HCT116 (cell line): ENCODE results near the gene LMNTD1. TPM values are rescaled to one million over a fixed set of nuclear protein-coding genes. Genes with fewer than 3 reads are reported as not detected.

Source experiments
- ATAC-seq: fragments of 200-7000 bp; cut with Tn5 transposase; 2 replicates; pipeline ENCODE4 v1.9.1; 2020; ENCODE audit warnings: mild to moderate bottlenecking, moderate library complexity
- BruUV-seq: library from RNA; stranded (reverse); fragments of 400-500 nt; replicated peaks from 2 replicates; lab custom pipeline; 2021; lab: Mats Ljungman, UMichigan
- CTCF ChIA-PET: fragments of 300-600 bp; sonication (Branson Sonifier 250); formaldehyde crosslinking; loops from one replicate; lab custom pipeline; 2021; ENCODE audit warnings: antibody characterized with exemption; lab: Charles Lee
- POLR2A ChIA-PET: fragments of 300-600, 350-600 bp; sonication (Branson Sonifier 250); formaldehyde crosslinking; loops from one replicate; lab custom pipeline; 2021; ENCODE audit warnings: antibody characterized with exemption; lab: Charles Lee
- RAD21 ChIA-PET, 2 experiments: fragments of 300-600 bp; sonication (Branson Sonifier 250); formaldehyde crosslinking; loops; one replicate each; lab custom pipeline; 2023; ENCODE audit warnings: low total read pairs in 2 of 2; ENCODE audit not compliant: uncharacterized antibody in 2 of 2, unreplicated experiment in 2 of 2, low non-redundant PET in 1 of 2; lab: Charles Lee
- DNase-seq: peaks from one replicate; pipeline ENCODE4 v3.0.0-alpha.2; 2010; ENCODE audit warnings: low read depth, low spot score
- H2AFZ ChIP-seq: fragments of 200-600 bp; shearing (Covaris generic), sonication (generic); 2 replicates; pipeline ENCODE4 v1.6.1; 2017; ENCODE audit warnings: low read depth, mixed run types, mixed read lengths, antibody characterized with exemption, low read length; ENCODE audit not compliant: poor library complexity, severe bottlenecking
- H3K27ac ChIP-seq: 2 replicates; pipeline ENCODE4 v1.5.1; 2012; ENCODE audit warnings: low read depth, low read length
- H3K27me3 ChIP-seq: fragments of 200-600 bp; sonication (generic); 2 replicates; pipeline ENCODE4 v1.6.1; 2016; ENCODE audit warnings: mixed run types, low read length, mixed read lengths; ENCODE audit not compliant: insufficient read depth
- H3K36me3 ChIP-seq, 2 experiments: fragments of 200-500 bp in 1 of 2; fragments of 200-600 bp in 1 of 2; sonication (Bioruptor generic) in 1 of 2; sonication (generic) in 1 of 2; 2 replicates each; pipeline versions ENCODE4 v1.5.1 to v1.6.1; 2014 to 2016; ENCODE audit warnings: low read length in 2 of 2, inconsistent platforms in 1 of 2, mixed read lengths in 1 of 2, mixed run types in 1 of 2; ENCODE audit not compliant: insufficient read depth in 2 of 2, control insufficient read depth in 1 of 2
- H3K4me1 ChIP-seq, 2 experiments: fragments of 200-600 bp in 1 of 2; sonication (generic) in 1 of 2; 2 replicates each; pipeline versions ENCODE4 v1.5.1 to v1.6.1; 2012 to 2017; ENCODE audit warnings: low read length in 2 of 2, inconsistent platforms in 1 of 2, mild to moderate bottlenecking in 1 of 2, mixed read lengths in 1 of 2, mixed run types in 1 of 2, moderate library complexity in 1 of 2; ENCODE audit not compliant: insufficient read depth in 2 of 2, control insufficient read depth in 1 of 2
- H3K4me2 ChIP-seq: fragments of 200-600 bp; sonication (generic); 2 replicates; pipeline ENCODE4 v1.6.1; 2017; ENCODE audit warnings: mixed run types, low read length, mixed read lengths
- H3K4me3 ChIP-seq, 2 experiments: fragments of 200-600 bp in 1 of 2; sonication (generic) in 1 of 2; replicated peaks in 1 of 2; 2 replicates each; pipeline ENCODE4 v1.5.1; 2011 to 2016; ENCODE audit warnings: low read length in 2 of 2, control low read depth in 1 of 2, low read depth in 1 of 2, mild to moderate bottlenecking in 1 of 2, mixed read lengths in 1 of 2, mixed run types in 1 of 2
- H3K79me2 ChIP-seq: fragments of 200-600 bp; sonication (generic); 2 replicates; pipeline ENCODE4 v1.6.1; 2017; ENCODE audit warnings: mild to moderate bottlenecking, mixed run types, low read length, moderate library complexity, mixed read lengths; ENCODE audit not compliant: insufficient read depth
- H3K9ac ChIP-seq: fragments of 200-600 bp; sonication (generic); 2 replicates; pipeline ENCODE4 v1.6.1; 2016; ENCODE audit warnings: low read length, mixed read lengths
- H3K9me2 ChIP-seq: fragments of 200-600 bp; sonication (generic), shearing (Covaris generic); 2 replicates; pipeline ENCODE4 v1.6.1; 2017; ENCODE audit warnings: mixed run types, mild to moderate bottlenecking, moderate library complexity; ENCODE audit not compliant: insufficient read depth
- H3K9me3 ChIP-seq, 2 experiments: fragments of 200-500 bp in 1 of 2; fragments of 200-600 bp in 1 of 2; sonication (Bioruptor generic) in 1 of 2; sonication (generic) in 1 of 2; 2 replicates each; pipeline ENCODE4 v1.6.1; 2014 to 2017; ENCODE audit warnings: low read length in 2 of 2, mixed read lengths in 2 of 2, inconsistent platforms in 1 of 2, low read depth in 1 of 2, mild to moderate bottlenecking in 1 of 2, mixed run types in 1 of 2, moderate library complexity in 1 of 2; ENCODE audit not compliant: control insufficient read depth in 1 of 2, insufficient read depth in 1 of 2
- H4K20me1 ChIP-seq: fragments of 200-600 bp; sonication (generic), shearing (Covaris generic); 2 replicates; pipeline ENCODE4 v1.6.1; 2017; ENCODE audit warnings: mixed run types, mild to moderate bottlenecking, moderate library complexity; ENCODE audit not compliant: insufficient read depth
- ATF3 ChIP-seq: IDR thresholded peaks from 2 replicates; pipeline ENCODE4 v1.6.1; 2012
- CBX3 ChIP-seq: IDR thresholded peaks from 2 replicates; pipeline ENCODE4 v1.6.1; 2012; ENCODE audit warnings: low read depth
- CEBPB ChIP-seq: IDR thresholded peaks from 2 replicates; pipeline ENCODE4 v1.6.1; 2012; ENCODE audit warnings: low read depth
- ELF1 ChIP-seq: IDR thresholded peaks from 2 replicates; pipeline ENCODE4 v1.6.1; 2012; ENCODE audit warnings: low read depth, borderline replicate concordance
- POLR2A ChIP-seq: IDR thresholded peaks from 2 replicates; pipeline ENCODE4 v1.7.0; 2011; ENCODE audit warnings: borderline replicate concordance; ENCODE audit not compliant: insufficient read depth, insufficient read length; ENCODE audit errors: extremely low read depth
- SIN3A ChIP-seq: IDR thresholded peaks from 2 replicates; pipeline ENCODE4 v1.6.1; 2012; ENCODE audit warnings: low read depth
- intact Hi-C: fragments of 100-400 bp; cut with micrococcal nuclease; formaldehyde crosslinking; loops from 2 replicates; pipeline ENCODE4 v1.10.0; 2022
- total RNA-seq: library from RNA; stranded (reverse); gene quantifications from one replicate; pipeline ENCODE4 v1.2.1, GENCODE V29; 2021; ENCODE audit not compliant: unreplicated experiment
- TF ChIP-seq, protein P1 (sequence below): IDR thresholded peaks from 2 replicates; pipeline ENCODE4 v1.6.1; 2012; ENCODE audit warnings: low read depth

Gene LMNTD1
- total RNA-seq, 1 experiment from 2014 or later = not detected

DNA sequence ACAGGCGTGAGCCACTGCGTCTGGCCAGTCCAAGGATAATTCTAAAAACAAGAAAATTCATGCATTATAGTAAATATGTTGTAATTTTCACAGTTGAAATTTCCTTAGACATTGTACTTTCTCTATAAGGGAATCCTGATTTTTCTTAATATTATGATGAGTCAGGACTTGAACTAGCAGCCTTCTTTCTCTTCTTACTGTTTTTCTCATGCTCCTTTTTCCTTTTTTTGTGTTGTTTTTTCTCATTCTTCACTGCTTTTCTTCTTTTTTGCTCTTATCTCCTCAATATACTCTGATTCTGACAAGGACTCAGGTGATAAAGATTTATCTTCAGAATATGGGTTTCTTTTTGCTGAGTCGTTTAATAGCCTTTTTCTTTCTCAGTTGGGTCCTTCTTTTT is 117.7 kb downstream of the LMNTD1 start:
- Histone ChIP-seq H2AFZ (peak overlapping the region; percentile 100), H3K4me2 (peak overlapping the region; percentile 91)

More for the DNA sequence above, 117.7 kb downstream of the LMNTD1 start:
- no peaks in the 10 kb centered on the region for H3K79me2 ChIP-seq
- H3K9me2 ChIP-seq = no peaks in the 10 kb centered on the region
- no peak overlapping the region for H3K27ac ChIP-seq
- H3K9ac ChIP-seq = no peak overlapping the region
- H3K36me3 ChIP-seq = no peaks in the 10 kb centered on the region
- no peaks in the 10 kb centered on the region for H3K9me3 ChIP-seq
- ChIA-PET RAD21 (no interaction called here), POLR2A (no interaction called here), CTCF (interaction anchor here (0.8 to 3.5 kb wide), 5 partner anchors 48 to 656 kb away, joined by 3 to 17 read pairs (median 3); no protein-coding TSS in a partner anchor)
- no TSS peak for BruUV-seq
- intact Hi-C loops = loop anchor here (5.0 kb wide), 1 partner anchor 242 kb away; no protein-coding TSS in a partner anchor
- no peaks in the 10 kb centered on the region for H3K27me3 ChIP-seq
- DNase-seq = no peak
- H3K4me3 ChIP-seq = no peak overlapping the region; a peak in 1 of 4 replicates
- H3K4me1 ChIP-seq = peaks cover 16 to 26% of the 10 kb centered on the region in 2 experiments
- no peak for TF ChIP-seq POLR2A
- TF ChIP-seq, protein P1, sequence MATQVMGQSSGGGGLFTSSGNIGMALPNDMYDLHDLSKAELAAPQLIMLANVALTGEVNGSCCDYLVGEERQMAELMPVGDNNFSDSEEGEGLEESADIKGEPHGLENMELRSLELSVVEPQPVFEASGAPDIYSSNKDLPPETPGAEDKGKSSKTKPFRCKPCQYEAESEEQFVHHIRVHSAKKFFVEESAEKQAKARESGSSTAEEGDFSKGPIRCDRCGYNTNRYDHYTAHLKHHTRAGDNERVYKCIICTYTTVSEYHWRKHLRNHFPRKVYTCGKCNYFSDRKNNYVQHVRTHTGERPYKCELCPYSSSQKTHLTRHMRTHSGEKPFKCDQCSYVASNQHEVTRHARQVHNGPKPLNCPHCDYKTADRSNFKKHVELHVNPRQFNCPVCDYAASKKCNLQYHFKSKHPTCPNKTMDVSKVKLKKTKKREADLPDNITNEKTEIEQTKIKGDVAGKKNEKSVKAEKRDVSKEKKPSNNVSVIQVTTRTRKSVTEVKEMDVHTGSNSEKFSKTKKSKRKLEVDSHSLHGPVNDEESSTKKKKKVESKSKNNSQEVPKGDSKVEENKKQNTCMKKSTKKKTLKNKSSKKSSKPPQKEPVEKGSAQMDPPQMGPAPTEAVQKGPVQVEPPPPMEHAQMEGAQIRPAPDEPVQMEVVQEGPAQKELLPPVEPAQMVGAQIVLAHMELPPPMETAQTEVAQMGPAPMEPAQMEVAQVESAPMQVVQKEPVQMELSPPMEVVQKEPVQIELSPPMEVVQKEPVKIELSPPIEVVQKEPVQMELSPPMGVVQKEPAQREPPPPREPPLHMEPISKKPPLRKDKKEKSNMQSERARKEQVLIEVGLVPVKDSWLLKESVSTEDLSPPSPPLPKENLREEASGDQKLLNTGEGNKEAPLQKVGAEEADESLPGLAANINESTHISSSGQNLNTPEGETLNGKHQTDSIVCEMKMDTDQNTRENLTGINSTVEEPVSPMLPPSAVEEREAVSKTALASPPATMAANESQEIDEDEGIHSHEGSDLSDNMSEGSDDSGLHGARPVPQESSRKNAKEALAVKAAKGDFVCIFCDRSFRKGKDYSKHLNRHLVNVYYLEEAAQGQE = no peak
- TF ChIP-seq SIN3A = no peak
- TF ChIP-seq ELF1 = no peak
- TF ChIP-seq CBX3 = no peak
- TF ChIP-seq ATF3 = no peak
- no peak for TF ChIP-seq CEBPB
- no peak for ATAC-seq
- no peaks in the 10 kb centered on the region for H4K20me1 ChIP-seq
